HG03457 (cell line): Measurements from ENCODE around the gene RABGAP1.

Source experiments
- ATAC-seq: cut with Tn5 transposase; IDR thresholded peaks from one replicate; pipeline ENCODE4 v1.9.1; 2021; ENCODE audit warnings: moderate number of reproducible peaks; ENCODE audit not compliant: unreplicated experiment

RABGAP1 gene

DNA sequence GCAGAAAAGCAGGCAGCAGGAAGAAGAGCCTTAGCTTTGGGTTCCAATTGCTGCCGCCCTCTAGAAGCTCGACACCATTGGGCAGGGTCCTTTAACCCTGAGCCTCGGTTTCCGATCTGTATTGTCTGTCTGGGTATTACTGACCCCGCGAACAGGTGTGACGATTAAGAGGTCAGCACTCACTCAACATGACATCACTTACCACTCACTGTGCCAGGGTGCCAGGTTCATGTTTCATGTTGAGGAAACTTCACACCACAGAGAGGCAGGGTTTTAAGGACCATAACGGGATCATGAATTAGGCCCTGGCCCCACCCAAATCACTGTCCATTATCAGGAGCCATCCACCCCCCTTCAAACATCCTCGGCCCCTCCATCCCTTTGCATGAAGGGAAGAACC is 168.2 kb downstream of the RABGAP1 start:
- ATAC-seq: no peak

DNA sequence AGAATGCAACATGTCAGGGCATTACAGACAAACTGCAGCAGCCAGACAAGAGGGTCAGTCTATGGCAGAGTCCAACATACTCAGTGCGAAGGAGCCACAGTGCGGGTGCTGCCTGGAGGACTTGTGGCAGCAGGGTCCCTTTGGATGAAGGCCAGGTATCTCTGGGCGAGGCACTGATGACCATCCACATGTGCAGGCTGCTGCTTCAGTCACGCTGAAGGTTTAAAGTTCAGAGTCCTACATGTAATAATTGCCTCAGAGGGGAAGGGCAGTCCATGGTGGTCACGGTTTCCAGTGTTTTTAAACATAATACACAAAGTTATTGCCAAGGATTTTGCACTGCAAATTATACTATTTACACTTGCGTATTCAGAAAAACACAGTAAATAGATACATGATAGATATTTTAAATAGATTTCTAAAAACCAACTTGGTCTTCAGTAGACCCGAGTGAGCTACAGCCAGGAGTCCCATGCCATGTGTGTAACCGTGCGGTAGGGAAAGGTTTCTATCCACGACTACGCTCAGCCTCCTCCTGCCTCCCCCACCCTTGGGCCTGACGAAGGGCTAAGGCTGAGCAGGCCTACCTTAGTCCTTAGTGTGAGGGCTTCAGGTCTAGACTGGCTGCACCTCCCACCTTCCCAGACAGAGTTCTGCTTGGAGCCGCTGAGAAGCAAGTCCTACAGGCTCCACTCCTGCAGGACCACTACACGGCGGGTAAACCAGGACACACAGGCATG is 168.9 kb downstream of the RABGAP1 start:
- ATAC-seq: no peak

DNA sequence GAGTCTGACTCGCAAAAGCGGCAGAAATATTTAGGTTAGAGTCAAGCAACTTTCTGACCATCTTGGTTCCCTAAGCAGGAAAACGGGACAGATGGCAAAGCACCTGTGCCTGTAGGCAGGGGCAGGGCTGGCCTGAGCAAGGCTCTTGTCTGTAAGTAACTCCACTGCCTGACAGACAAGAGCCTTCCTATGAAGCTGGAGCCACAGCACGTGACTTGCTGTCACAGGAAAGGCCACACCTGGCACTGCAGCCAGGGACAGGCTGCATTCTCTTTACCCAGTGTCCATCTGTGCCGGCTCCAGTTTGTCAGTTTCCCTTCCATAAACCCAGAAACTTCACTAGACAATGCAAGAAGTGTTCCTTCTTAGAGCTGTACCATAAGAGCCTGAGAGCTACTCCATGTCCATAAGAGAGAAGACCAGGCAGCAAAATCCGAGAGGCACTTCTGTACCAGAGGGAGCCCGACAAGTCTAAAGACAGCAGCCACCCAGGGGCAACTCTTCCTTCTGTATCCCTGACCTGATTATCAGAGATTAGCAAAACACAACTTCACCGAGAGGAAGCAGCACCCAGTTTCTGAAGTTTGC is 170.7 kb downstream of the RABGAP1 start:
- no peak for ATAC-seq

DNA sequence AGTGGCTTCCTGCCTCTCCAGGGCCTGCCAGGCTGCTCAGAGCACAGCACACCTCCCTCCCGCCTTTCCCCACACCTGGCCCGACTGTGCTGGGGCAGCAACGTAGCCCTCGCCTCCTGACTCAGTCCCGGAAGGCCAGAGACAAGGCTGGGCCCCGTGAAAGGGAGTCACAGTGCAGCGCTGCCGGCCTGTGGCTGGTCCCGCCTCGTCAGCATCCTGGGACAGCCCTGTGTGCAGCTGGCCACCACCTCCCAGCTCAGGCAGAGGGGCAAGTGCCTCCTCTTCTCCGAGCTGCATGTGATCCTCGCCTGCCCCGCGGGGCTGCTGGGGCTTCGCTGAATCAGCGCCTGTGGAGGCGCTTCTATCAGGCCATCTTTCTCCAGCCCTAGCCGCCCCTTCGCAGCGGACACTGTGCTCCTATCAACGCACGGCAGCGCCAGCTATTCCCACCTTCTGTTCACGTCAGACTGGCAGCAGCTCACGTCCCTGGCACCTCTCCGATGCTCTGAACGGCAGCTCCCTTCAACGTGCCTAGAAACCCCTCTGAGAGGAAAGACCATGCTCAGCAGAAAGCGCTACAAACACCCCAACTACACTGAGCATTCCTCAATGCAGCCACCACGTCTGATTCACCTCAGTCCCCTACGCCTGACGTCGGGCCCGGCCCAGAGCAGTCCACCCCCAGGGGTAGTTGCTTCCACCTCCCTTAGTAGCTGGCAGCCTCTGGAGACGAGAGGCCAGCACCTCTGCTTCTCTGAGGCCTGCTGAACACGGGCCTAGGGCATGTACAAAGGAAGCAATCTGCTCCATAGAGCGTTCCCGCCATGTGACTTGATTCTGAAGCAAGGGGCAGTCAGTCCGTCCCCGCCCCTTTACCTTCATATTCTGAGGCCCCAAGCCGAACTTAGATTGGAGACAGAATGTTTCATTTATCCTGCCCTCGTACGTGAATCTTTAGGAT is 171.5 kb downstream of the RABGAP1 start:
- ATAC-seq: no peak

DNA sequence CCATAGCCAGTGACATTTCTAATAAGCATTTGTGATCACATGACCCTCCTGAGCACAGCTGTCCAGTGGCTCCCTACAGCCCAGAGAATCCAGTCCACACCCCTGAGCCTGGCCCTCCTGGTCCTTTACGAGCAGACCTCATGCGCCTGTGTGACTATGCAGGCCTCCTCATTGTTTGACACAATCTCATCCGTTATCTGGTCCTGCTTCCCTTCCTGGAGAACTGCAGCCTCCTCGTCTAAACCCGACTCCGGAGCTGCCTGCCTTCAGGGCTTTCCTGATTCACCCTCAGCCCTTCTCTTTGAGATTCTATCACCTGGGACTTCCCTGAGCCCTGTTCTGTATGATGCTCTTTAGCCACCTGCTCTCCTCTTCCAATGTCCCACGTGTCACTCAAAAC is 172.4 kb downstream of the RABGAP1 start:
- no peak for ATAC-seq

DNA sequence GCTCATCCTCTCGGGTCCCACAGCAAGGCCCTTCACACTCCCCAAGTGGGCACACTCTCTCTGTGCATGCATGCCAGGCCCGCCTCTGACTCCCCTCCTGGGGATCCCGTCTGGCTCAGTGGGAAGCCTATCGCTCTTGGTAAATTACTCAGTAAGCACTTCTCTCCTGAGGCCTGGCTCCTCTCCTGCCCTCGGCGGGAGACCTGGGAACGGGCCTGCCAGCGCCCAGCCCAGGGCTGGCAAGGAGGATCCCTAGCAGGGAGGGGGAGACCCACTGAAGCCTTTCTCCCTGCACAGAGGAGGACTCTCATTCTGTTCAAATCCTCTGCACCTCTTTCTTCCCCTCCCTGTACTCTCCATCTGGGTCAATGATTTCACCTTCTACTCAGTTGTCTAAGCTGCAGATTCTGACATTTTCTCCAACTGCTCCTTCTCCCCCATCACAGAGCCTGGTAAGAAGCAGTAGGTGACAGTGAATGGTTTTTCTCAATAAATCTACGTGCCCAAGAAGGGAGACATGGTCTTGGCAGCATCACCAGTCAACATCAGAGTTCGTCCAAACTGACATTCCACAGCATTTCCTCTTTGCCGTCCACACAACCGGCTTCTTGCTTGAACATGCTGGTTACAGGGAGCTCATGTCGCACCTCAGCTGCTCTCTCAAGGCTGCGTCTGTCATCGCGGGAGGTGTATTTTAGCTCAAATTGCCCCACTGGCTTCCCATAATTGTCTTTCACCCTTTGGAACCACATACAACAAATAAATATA is 174.5 kb downstream of the RABGAP1 start:
- ATAC-seq: no peak

DNA sequence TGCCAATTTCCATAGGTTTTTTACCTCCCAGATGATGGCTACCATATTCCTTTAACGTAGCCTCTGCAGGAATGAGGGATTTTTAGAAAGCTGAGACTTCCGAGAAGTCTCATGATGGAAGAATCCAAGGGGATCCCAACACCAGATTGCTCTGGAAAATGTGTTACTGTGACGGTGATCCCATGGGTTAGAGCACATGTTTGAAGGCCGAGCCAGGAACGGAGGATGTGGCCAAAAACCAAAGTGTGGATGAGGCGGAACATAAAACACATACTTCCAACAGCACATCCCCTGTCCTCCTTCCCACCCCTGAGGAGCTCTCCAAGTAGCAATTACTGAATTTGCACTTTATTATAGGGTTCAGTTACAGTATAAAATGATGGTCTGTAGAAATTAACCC is 175.2 kb downstream of the RABGAP1 start:
- ATAC-seq: no peak

DNA sequence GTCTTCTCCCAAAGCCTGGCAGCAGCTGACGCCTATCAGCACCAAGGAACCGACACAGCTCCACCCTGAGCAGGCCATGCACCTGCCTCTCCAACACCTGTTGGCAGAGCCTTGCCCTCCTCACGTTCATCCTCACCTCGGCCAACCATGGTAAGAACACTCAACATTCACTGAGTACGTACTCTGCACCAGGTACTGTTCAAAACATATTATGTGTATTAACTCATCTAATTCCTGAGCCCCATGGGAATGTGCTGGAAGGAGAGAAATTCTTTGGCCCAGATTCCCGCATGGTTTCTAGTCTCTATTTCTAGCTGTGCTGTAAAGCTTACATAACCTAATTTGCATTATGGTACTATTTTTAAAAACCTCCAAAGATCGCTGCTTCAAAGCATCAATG is 178.7 kb downstream of the RABGAP1 start:
- ATAC-seq: no peak

DNA sequence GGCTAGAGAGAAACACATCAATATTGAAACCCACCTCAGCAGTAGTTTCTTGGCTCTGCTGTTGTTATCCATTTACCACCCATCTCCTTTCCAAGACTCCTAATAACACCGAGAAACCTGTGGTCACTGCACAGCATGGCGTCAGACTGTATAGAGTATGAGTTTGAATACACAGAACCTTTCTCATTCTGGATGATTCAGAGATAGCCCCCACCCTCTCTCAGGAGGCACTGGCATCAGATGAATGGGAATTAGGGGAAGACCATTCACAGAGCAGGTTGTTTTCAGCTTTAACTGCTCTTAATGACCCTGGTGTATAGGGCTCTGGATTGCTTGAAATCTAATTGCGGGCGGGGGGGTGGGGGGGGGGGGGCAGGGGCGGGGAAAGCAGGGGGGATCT is 179.3 kb downstream of the RABGAP1 start:
- no peak for ATAC-seq

DNA sequence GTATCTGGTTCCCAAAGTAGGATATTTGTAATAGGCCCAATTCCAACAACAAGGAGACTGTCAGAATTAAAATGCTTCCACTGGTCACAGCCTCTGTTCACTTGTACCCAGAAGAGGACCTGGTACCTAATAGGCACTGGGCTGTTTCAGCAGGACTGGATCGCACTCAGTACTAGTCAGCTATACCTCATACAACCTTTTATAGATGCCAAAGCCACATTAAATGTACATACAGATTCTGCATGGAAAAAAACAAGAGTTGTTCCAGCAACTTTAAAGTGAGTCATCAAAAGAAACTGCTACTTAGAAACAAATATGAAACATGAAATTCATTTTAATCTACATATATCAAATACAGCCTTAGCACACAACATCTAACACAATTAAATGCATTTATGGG is 180.1 kb downstream of the RABGAP1 start:
- no peak for ATAC-seq

DNA sequence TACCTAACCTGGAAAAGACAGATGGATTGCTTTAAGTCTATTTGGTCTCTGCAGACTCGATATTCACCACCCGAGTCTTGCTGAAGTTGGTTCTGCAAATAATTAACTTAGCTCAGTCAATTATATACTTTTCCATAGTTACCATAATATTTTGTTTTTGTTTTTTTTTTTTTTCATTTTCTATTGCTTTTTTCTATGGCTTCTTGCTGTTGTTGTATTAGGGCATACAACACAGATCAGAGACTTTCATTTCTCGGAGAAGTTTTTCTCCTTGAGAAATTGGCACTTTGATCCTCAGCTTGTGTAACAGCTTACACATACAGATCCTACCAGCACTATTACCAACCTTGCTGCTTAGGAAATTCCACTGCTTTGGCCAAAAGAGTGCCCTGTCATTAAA is 180.6 kb downstream of the RABGAP1 start:
- ATAC-seq: no peak

DNA sequence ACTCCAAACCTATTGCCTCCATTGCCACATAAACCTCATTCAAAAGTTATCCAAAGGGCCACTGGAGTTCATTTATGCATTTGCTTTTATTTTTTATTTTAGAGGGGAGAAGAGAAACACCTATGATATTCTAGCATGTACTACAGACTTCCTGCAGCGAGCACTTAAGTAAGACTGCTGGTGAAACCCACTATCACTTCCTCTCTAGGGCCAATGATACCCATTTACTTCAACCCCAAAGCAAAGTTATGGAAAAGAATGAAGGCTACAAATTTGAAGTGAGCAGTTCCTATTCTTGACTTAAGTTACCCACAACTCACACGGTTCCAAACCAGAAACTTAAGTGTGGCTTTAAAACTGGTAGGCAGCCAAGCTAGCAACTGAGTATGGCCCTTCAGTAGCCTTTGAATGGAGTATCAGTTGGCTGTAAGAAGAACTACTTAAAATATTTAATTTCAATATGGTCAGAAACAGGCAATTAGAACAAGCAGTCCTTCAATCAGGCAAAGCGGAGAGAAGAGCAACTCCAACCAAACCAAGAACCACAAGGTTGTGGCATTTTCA is 186.8 kb downstream of the RABGAP1 start:
- ATAC-seq: no peak

DNA sequence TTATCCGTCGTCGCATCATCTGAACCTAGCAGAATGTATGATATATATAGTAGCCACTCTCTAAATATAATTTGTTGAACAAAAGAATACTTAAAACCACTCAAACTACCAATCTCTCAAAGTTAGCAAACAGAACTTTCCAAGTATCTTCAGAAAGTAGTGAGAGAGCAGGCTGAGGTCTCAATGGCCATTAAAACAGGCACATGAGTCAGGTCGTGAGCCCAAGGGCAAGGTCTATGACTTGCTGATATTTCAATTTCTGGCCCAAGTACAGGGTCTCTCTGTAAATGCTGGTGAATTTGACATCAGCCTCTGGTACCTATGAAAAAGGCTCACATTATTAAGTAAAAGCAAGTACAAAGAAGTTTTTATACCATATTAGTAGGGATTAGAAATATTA is 187.8 kb downstream of the RABGAP1 start:
- no peak for ATAC-seq

DNA sequence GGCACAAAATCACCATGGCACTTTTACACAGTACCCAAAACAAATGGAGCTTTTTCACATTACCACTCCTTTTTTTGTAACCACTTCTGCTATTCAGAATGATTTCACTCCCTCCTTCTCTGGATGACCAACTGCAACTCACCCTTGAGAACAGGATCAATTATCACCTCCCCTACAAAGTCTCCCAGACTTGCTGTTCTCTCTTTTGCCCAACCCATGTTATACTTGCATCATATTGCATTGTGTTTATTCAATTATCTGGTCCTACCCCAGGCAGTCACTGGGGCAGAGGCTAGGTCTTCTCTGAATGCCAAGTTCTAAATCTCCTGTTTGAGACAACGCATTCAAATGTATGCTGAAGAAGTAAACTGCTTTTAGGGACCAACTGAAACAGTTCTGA is 188.6 kb downstream of the RABGAP1 start:
- no peak for ATAC-seq

DNA sequence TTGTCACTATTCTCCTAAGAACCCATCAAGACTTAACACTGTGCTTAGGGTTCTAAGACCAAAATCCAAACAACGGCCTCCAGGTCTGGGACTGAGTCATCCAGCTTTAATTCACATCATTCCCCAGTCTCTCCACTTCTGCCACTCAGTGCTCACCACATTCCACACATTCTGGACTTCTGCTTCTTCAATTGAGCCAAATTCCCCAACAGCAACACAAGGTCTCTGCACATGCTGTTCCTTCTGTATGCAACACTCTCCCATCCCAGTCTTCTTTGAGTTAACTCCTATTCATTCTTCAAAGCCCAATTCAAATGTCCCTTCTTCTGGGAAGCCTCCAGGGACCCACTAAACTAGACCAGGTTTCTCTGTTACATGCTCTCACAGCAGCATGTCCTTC is 190.4 kb downstream of the RABGAP1 start:
- ATAC-seq: no peak

DNA sequence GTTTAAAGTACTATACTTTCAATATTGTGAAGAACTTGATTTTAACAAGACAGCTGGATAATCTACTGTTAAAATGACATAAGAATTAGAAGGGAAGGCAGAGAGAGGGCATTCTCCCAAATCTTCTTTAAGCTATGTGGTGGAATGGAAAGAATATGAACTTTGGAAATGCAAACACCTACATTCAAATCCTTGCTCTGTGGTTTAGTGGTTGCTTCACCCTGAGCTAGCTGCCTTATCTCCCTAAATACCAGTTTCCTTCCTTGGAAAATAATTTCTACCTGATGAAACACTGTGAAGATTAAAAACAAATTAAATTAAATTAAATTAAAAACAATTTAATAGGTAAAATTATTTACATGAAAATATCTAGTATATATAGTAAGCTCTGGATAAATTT is 191.2 kb downstream of the RABGAP1 start:
- no peak for ATAC-seq

DNA sequence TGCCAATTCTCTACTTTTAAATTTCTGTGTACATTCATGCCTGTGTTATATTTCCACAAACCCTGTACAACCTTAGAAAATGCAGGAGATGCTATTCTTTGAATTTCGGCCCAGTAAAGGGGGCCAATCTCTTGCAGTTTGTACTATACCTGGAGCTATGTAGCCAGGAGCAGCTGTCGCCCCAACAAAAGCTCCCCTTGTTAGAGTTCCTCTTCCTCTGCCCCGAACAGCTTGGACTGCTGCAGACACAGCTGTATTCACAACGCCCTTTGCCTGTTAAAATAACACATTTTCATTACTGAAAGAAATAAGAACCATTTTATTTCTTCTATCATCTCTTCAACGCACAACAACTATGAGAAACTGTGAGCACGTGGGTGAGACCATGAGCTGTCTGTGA is 191.9 kb downstream of the RABGAP1 start:
- ATAC-seq: no peak

DNA sequence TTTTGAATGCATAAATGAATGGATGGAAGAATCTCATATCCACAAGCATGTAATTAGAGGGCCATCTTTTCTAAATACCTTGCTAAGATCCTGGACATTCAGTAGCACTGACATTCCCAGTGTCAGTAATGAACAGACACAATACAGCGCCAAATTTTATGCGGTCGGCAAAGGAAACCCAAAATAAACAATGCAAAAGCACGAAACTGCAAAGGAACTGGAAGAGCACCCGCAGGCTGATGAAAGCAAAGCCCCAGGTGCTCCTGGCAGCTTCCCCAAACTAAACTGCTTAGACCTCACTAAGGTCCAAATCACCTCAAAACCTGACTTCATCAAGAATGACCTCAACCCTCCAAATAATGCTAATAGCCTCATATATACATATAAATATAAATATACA is 194.6 kb downstream of the RABGAP1 start:
- no peak for ATAC-seq

DNA sequence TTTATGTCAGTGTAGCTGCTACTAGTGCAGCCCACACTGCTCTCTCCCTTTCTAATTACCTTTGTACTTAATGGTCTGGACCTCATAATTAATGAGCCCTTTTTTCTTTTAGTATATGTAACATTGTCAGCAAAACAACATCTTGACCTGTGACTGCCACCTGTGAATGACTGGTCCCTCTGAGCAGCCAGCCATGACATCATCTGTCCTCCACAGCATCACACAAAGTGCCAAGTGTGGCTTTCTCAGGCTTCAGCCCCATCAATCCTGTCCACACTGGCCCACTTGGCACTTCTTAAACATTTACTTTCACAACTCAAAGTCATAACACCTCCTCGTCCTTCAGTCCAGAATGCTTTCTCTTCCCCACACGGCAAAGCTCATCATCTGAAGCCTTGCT is 197.3 kb downstream of the RABGAP1 start:
- no peak for ATAC-seq

DNA sequence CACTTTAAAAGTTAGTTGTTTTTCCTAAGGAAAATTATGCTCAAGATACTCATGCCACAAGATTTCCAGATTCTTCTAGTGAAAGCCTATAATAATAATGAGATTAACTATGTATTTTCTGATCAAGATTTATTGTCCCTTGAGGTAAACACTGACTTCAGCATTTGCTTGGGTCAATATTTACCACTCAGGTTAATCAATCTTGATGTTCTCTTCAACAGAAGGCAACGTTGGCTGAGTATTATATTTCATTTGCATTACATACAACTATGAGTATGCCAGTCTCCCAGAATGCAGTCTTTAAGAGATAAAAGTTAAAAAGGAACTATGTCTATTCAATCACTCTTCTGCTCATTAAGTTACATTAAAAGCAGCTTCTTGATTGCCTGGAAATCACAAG is 208.2 kb downstream of the RABGAP1 start:
- no peak for ATAC-seq
